ENCODE measurements around the gene LRMDA.
A peak's percentile ranks its signal among the peaks of the same experiment; 100 is the strongest.
"Not testable (repeated sequence)": the region's sequence is repeated elsewhere in the genome, so short reads cannot be mapped to it uniquely, and the experiment has no call there.

The LRMDA gene

GRCh38 chr10:76497666-76498065, 1066.2 kb downstream of the LRMDA start:
- no peak for DNase-seq

GRCh38 chr10:76504823-76505222, 1073.4 kb downstream of the LRMDA start:
- no peak for DNase-seq

GRCh38 chr10:76509446-76509845, 1078.0 kb downstream of the LRMDA start:
- no peak for DNase-seq

- no peak for DNase-seq
Observed at GRCh38 chr10:76514321-76514720, 1082.9 kb downstream of the LRMDA start.

DNA sequence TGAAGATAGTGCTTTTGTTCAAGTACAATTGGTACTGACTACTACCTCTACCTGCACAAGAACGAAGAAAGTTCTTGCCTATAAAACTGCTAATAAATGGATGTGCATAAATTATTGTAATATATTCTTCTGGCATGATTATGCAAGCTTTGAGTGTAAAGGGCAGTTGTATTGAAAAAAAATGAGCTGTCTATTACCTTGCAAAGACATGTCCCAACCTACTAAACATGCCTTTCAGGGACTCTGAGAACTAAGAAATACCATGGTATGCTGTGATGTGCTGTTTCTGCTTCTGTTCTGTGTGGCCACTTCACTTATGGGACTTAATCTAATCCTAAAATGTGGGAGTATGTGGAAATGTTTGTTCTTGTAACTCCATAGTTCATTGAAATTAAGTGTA, 1083.4 kb downstream of the LRMDA start:
- DNase-seq: no peak

- no peak for DNase-seq
Observed at GRCh38 chr10:76522547-76522946, 1091.1 kb downstream of the LRMDA start.

DNA sequence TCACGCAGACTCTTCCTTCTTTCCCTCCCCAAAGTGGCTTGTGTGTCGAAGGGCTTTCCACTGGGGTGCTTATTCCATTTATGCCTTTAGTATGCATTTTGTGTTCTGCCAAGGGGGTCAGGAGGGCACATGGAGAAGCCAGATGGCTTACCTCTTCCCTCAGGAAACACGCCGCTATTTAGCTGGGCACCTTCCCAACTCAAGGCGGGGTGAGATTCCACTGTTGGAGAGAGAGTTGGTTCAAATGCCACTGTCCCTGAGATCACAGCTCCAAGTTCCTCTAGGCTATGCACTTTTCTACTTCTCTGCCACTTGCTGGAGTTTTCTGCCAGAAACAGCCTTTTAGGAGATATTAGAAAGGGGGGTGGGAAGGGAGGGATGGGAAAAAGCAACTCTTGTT, 1091.8 kb downstream of the LRMDA start:
- no peak for DNase-seq

DNA sequence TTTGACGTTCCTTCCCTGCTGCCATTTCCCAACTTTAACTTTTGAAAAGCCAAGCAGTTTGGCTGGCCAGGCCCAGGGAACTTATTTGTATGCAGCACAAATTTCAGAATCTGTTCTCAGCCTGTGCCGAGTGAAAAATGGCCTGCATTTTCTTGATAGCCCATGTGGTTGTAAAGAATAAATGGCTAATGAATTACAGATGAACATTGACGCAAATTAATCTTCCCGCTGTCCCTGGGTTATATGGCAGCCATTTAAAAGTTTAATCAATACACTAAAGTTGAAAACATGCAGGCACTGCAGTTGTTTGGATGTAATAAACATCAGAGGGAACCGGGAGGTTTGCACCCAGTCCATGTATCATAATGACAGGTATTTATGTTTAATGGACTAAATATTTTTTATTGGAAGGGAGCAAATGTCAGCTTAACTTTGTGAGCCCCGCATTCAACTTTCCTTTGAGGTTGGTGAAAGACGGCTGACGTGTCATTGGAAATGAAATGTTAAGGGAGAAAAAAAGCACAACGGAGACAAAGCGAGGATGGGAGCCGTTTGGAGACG, 1092.4 kb downstream of the LRMDA start:
- no peak for DNase-seq

DNA sequence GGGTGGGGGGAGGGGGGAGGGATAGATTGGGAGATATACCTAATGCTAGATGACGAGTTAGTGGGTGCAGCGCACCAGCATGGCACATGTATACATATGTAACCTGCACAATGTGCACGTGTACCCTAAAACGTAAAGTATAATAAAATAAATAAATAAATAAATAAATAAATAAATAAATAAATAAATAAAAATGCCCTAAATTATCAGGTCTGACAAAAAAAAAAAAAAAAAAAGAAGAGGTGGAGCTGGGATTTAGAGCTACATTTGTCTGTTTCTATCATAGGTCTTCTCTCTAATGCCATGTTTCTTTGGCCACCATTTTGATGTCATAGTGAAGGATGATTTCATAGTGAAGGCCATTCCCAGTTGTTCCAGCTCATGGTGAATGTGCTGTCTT, 1095.4 kb downstream of the LRMDA start:
- not testable (repeated sequence) for DNase-seq

DNA sequence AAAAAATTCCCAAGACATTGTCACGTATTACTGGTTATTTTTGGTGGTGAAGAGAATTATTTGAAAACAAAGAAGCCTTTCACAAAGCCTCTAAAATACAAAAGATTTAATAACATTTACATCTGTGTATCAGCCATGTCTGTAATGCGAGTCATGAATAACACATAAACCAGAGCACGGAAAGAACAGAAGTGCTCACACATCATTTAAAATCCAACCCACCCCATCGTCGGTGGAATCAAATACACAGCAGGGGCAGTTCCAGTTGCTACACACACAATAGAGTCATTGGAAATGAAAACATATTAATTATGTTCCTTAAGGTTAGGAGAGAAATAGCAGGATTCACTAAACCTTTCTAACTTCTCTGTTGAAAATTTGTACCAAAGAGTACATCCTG, 1108.9 kb downstream of the LRMDA start:
- no peak for DNase-seq

DNA sequence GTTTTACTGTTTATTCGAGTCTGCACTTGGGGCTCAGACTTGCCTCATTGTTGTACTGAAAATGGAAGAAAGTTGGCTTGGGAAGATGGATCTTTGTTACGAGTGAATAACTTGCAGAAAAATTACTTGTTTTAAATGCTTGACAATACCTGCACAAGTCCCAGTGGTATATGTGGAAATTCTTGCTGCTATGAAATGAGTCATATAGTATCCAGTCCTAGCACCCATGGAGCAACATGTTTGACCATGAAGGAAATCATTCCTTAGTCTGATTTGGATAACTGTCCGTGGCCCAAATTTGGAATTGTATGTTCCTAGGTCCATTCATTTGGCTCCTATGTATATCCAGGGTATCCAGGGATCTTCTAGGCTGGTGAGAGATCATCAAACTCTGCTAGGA, 1109.4 kb downstream of the LRMDA start:
- DNase-seq: no peak

DNA sequence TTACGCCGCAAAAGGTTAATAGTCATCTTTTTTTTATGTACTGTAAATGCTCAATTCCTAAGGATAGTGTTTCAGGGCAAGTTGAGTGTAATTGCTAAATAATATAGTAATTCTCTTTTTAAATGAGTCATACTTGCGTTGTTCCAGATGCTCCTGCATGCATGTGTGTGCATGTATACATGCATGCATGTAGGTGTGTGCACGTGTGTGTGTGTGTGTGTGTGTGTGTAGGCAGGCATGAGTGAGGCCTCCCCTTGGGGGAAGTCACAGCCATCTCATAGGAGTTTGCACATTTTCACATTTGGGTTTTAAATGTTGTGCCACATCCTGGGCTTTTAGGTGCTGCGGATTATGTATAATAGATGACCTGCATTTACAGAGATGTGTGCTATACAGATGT, 1110.4 kb downstream of the LRMDA start:
- DNase-seq: no peak

DNA sequence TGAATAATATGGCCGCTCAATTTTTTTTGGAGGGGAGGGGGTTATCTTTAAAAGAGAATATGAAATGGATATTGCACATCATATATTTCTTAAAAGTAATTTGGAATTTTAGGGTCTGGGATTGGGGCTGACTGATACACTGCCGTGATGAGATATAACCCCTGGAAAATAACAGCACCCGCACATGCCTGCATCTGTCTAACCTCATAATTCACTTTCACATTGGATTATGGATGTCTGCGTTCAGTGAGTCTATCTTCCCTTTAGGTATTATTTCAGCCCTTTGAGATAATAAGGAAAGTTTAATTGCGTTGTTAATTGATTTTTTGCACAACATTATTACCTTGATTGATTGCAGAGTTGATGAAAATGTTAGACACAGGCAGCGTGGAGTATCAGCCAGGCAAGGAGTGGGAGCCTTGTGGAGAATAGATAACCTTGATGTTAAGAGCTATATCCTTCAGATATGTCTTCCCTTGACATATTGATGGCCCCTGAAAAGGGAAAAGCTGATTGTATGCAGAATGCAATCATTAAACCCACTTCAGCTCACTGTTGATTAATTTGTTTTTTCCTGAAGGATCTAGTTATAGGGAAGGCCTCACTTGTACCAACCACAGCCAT, 1111.0 kb downstream of the LRMDA start:
- DNase-seq: no peak

DNA sequence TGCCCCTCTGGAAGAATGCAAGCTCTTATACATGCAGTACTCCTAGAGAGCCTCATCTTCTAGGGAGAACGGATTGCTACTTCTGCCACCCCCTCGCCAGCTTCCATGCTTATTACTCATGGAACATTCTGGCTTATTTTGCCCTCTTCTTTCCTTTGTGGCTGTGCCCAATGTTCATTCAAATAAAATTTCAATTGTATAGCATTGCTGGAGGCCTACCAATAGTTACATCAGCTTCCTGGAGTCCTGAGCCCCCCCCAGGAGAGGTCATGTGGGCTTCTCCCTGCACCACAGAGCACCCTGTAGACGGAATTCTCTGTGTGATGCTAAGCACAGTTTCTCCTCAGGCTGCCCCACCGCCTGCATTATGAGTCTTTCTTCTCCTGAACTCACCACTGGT, 1112.2 kb downstream of the LRMDA start:
- no peak for DNase-seq

GRCh38 chr10:76544789-76545188, 1113.4 kb downstream of the LRMDA start:
- no peak for DNase-seq

GRCh38 chr10:76546411-76546810, 1115.0 kb downstream of the LRMDA start:
- no peak for DNase-seq

DNA sequence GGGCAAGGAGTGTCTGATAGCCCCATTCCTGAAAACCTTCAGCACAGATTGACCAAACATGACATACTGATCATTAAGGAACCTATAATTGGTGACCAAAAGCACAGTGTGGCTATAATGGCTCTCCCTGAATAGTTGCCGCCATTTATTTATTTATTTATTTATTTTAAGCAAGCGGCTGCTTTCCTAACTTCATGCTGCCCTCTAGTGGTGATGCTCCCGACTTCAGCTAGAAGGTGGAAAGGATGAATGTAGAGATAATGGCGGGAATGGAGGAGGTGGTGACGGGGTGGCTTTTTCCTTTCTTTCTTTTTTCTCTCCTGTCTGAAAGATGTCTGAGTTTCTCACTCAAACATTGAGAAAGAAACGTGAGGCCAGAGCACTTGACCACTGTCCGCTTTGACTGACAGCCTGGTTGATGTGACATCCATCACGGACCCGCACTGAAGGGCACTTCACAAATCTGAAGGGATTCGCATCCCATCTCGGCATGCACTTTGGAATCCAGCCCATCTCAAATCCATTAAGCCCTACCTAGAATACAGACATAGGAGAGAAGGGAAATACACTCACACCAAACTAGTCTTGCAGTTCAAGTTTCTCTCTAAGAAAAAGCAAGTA, 1116.0 kb downstream of the LRMDA start:
- DNase-seq: peak; percentile 42

DNA sequence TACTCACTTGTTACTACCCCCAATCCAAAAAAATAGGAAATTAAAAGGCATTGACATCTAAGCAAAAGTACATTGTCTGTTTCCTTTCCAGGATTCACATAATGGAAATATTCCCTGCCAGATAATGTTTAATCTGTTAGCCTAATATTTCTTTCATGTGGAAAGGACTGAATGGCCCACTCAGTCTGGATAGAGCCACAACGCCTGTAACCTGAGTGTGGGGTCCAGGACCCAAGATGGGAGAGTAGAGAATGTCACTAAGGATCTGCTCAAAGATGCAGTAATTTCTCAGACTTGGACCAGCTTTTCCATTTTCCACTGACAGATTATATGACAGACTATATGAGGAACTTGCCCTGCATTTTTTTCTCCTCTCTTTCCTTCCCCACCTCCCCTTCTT, 1117.3 kb downstream of the LRMDA start:
- DNase-seq: no peak

GRCh38 chr10:76549171-76549570, 1117.7 kb downstream of the LRMDA start:
- no peak for DNase-seq

- DNase-seq: no peak
Observed at GRCh38 chr10:76550806-76551205, 1119.4 kb downstream of the LRMDA start.

GRCh38 chr10:76552091-76552873, 1120.9 kb downstream of the LRMDA start:
- no peak for DNase-seq

- no peak for DNase-seq
Observed at GRCh38 chr10:76553263-76554032, 1122.0 kb downstream of the LRMDA start.

- DNase-seq: no peak
Observed at GRCh38 chr10:76554033-76554408, 1122.6 kb downstream of the LRMDA start.
